ENCODE data around the gene SMYD3. TPM values are rescaled to one million over a fixed set of nuclear protein-coding genes. Genes with fewer than 3 reads are reported as not detected.

The SMYD3 gene
- total and polyA plus RNA-seq, 2 donors (not counting 3 experiments of a cell fraction or from before 2014, with no cell fraction given) = 16.0 to 32.1 TPM

GRCh38 chr1:245768596-245768995 lies 738.5 kb downstream of the SMYD3 start:
- no peaks in the 10 kb centered on the region for H3K27me3 ChIP-seq (ENCODE audit: control insufficient read depth in 2 of 2, insufficient read depth in 2 of 2, low read length in 2 of 2)
- no peak overlapping the region for H3K4me3 ChIP-seq (replicated peaks in 1 of 3; ENCODE audit: insufficient read depth in 1 of 3, low read depth in 1 of 3, low read length in 3 of 3)
- dilution Hi-C loops (cut with MboI; ENCODE audit: extremely low pct_ligation_motif_present, low sequenced_read_pairs) = no loop called here
- no peak overlapping the region for H3K4me2 ChIP-seq (ENCODE audit: insufficient read depth, low read length)
- H3K27ac ChIP-seq (ENCODE audit: insufficient read depth, low read depth, low read length) = no peak overlapping the region
- intact Hi-C loops (cut with micrococcal nuclease) = no loop called here
- no peak overlapping the region for H3K9ac ChIP-seq (replicated peaks; ENCODE audit: extremely low read depth, insufficient read depth, low read length)
- ChIA-PET CTCF (no interaction called here), POLR2A (no interaction called here)
- no peaks in the 10 kb centered on the region for H4K20me1 ChIP-seq (replicated peaks; ENCODE audit: control insufficient read depth, extremely low read depth, insufficient read depth, low read length)
- no peak overlapping the region for H2AFZ ChIP-seq (ENCODE audit: low read depth, low read length)
- peaks cover 4% of the 10 kb centered on the region for H3K4me1 ChIP-seq (ENCODE audit: control insufficient read depth, extremely low read depth, insufficient read depth, low read length)
- no peaks in the 10 kb centered on the region for H3K9me3 ChIP-seq (replicated peaks; ENCODE audit: control insufficient read depth, insufficient read depth, low read length)
- FAIRE-seq (no peak), DNase-seq (ENCODE audit: low read depth, low spot score) (no peak)
- TF ChIP-seq MYC (IDR thresholded peaks at IDR 0.05; ENCODE audit: low read depth, low read length) = no peak
- TF ChIP-seq JUN (IDR thresholded peaks at IDR 0.05; ENCODE audit: borderline replicate concordance, insufficient read depth, insufficient read length, low read depth) = no peak
- no TSS peak for BruUV-seq (replicated peaks)
- no peaks in the 10 kb centered on the region for H3K9me1 ChIP-seq (replicated peaks; ENCODE audit: control insufficient read depth, extremely low read depth, insufficient read depth, low read length)
- H3K79me2 ChIP-seq (ENCODE audit: control insufficient read depth, insufficient read depth, low read length) = no peaks in the 10 kb centered on the region
- H3K36me3 ChIP-seq (ENCODE audit: control insufficient read depth in 2 of 2, extremely low read depth in 1 of 2, insufficient read depth in 2 of 2, low read length in 2 of 2) = no peaks in the 10 kb centered on the region

DNA sequence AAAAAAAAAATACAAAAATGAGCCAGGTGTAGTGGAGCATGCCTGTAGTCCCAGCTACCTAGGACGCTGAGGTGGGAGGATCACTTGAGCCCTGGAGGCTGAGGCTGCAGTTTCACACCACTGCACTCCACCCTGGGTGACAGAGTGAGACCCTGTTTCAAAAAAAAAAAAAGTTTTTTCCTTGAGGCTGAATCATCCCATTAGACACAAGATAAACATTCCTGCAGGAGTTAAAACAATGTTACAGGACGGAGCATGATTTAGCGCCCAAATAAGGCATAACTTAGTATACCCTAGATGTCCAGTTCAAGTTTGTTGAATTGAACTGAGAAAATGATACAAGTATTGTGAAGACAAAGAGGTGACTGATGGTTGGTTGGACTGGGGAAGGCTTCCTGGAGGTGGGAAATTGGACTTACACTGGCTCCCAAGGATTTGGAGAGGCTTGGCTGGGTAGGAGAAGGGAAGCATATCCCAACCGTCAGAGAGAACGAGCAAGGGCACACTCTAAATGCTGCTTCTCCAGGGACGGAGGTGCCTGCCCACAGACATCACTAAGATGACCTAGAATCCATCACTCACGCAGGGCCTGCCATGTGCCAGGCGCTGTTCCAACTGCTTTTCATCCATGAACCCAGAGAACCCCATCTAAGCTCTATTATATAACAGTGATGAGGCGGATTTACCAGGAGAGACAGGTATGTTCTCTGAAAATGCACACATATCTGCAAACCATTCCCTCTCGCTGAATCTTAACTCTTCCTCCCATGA lies 741.7 kb downstream of the SMYD3 start:
- intact Hi-C loops (cut with micrococcal nuclease) (no loop called here), dilution Hi-C loops (cut with MboI; ENCODE audit: extremely low pct_ligation_motif_present, low sequenced_read_pairs) (no loop called here)
- ChIA-PET POLR2A (no interaction called here), CTCF (no interaction called here)
- Histone ChIP-seq H3K9ac (replicated peaks; ENCODE audit: extremely low read depth, insufficient read depth, low read length) (no peak overlapping the region), H3K36me3 (ENCODE audit: control insufficient read depth in 2 of 2, extremely low read depth in 1 of 2, insufficient read depth in 2 of 2, low read length in 2 of 2) (no peaks in the 10 kb centered on the region), H3K4me2 (ENCODE audit: insufficient read depth, low read length) (no peak overlapping the region), H3K79me2 (ENCODE audit: control insufficient read depth, insufficient read depth, low read length) (no peaks in the 10 kb centered on the region), H4K20me1 (replicated peaks; ENCODE audit: control insufficient read depth, extremely low read depth, insufficient read depth, low read length) (no peaks in the 10 kb centered on the region), H3K27me3 (ENCODE audit: control insufficient read depth in 2 of 2, insufficient read depth in 2 of 2, low read length in 2 of 2) (no peaks in the 10 kb centered on the region), H3K4me1 (ENCODE audit: control insufficient read depth, extremely low read depth, insufficient read depth, low read length) (peaks cover 4% of the 10 kb centered on the region), H3K9me3 (replicated peaks; ENCODE audit: control insufficient read depth, insufficient read depth, low read length) (no peaks in the 10 kb centered on the region), H3K4me3 (replicated peaks in 1 of 3; ENCODE audit: insufficient read depth in 1 of 3, low read depth in 1 of 3, low read length in 3 of 3) (no peak overlapping the region), H3K9me1 (replicated peaks; ENCODE audit: control insufficient read depth, extremely low read depth, insufficient read depth, low read length) (no peaks in the 10 kb centered on the region), H2AFZ (ENCODE audit: low read depth, low read length) (peak overlapping the region; percentile 46), H3K27ac (ENCODE audit: insufficient read depth, low read depth, low read length) (no peak overlapping the region)
- DNase-seq (ENCODE audit: low read depth, low spot score) = peak; percentile 26
- TF ChIP-seq POLR2A (IDR thresholded peaks at IDR 0.05; ENCODE audit: low read depth, low read length) = no peak
- TF ChIP-seq FOS (IDR thresholded peaks at IDR 0.05; ENCODE audit: borderline replicate concordance, insufficient read depth, low read length) = peak; percentile 26
- TF ChIP-seq, protein P1, sequence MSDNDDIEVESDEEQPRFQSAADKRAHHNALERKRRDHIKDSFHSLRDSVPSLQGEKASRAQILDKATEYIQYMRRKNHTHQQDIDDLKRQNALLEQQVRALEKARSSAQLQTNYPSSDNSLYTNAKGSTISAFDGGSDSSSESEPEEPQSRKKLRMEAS (IDR thresholded peaks at IDR 0.05; ENCODE audit: insufficient read depth, insufficient read length) = no peak
- no peak for TF ChIP-seq EZH2 (IDR thresholded peaks at IDR 0.05; ENCODE audit: borderline replicate concordance, low read depth, low read length, severe bottlenecking)
- TF ChIP-seq POLR2AphosphoS5 (IDR thresholded peaks at IDR 0.05; ENCODE audit: insufficient read depth, low read depth, low read length) = no peak
- FAIRE-seq = peak; percentile 24
- BruUV-seq (replicated peaks) = no TSS peak
